NT2/D1 (cell line): ENCODE measurements around the gene RALB.

Experiments
- DNase-seq: peaks from one replicate; pipeline ENCODE4 v3.0.0-alpha.2; 2011; ENCODE audit warnings: low read depth, low spot score
- H3K27me3 ChIP-seq: 2 replicates; pipeline ENCODE4 v1.6.0; 2011; ENCODE audit warnings: mild to moderate bottlenecking; ENCODE audit not compliant: insufficient read length, insufficient read depth
- H3K36me3 ChIP-seq: 2 replicates; pipeline ENCODE4 v1.6.1; 2011; ENCODE audit warnings: mild to moderate bottlenecking, low read length, mixed read lengths; ENCODE audit not compliant: insufficient read depth, insufficient read length
- H3K4me1 ChIP-seq: 2 replicates; pipeline ENCODE4 v1.5.1; 2011; ENCODE audit not compliant: insufficient read depth, insufficient read length
- H3K4me3 ChIP-seq: 2 replicates; pipeline ENCODE4 v1.5.1; 2011; ENCODE audit warnings: low read depth; ENCODE audit not compliant: insufficient read length
- H3K9ac ChIP-seq: 2 replicates; pipeline ENCODE4 v1.6.0; 2011; ENCODE audit warnings: low read depth; ENCODE audit not compliant: insufficient read length
- H3K9me3 ChIP-seq: 2 replicates; pipeline ENCODE4 v1.5.1; 2011; ENCODE audit warnings: mild to moderate bottlenecking, low read length; ENCODE audit not compliant: insufficient read depth
- SUZ12 ChIP-seq: IDR thresholded peaks from 2 replicates; pipeline ENCODE4 v1.6.1; 2011; ENCODE audit not compliant: insufficient read length, insufficient read depth; ENCODE audit errors: extremely low read depth
- YY1 ChIP-seq: IDR thresholded peaks from 2 replicates; pipeline ENCODE4 v1.6.1; 2011; ENCODE audit not compliant: insufficient read length, insufficient read depth
- ZNF274 ChIP-seq: IDR thresholded peaks from 2 replicates; pipeline ENCODE4 v1.6.1; 2011; ENCODE audit warnings: mild to moderate bottlenecking, low read depth, low read length

RALB gene, protein sequence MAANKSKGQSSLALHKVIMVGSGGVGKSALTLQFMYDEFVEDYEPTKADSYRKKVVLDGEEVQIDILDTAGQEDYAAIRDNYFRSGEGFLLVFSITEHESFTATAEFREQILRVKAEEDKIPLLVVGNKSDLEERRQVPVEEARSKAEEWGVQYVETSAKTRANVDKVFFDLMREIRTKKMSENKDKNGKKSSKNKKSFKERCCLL

GRCh38 chr2:120252225-120253020 lies at the start of gene RALB:
Gene RALB (plus strand): TSS chr2:120252852. CDS start chr2:120278665, 25,813 bp downstream.
- Histone ChIP-seq H3K36me3 (no peaks in the 10 kb centered on the region), H3K27me3 (peaks cover 55% of the 10 kb centered on the region), H3K9ac (peak within 1 kb of the TSS; percentile 85), H3K4me3 (peak within 1 kb of the TSS; percentile 75), H3K4me1 (peaks cover 5% of the 10 kb centered on the region), H3K9me3 (no peaks in the 10 kb centered on the region)
- peak; percentile 99 for DNase-seq
- TF ChIP-seq SUZ12 (no peak), ZNF274 (no peak)

GRCh38 chr2:120203251-120204021 lies 49.2 kb upstream of the RALB start:
- no peaks in the 10 kb centered on the region for H3K36me3 ChIP-seq
- H3K27me3 ChIP-seq = no peaks in the 10 kb centered on the region
- no peak overlapping the region for H3K4me3 ChIP-seq
- TF ChIP-seq SUZ12 (no peak), YY1 (no peak), ZNF274 (no peak)
- no peak for DNase-seq
- peaks cover 19% of the 10 kb centered on the region for H3K4me1 ChIP-seq
- H3K9me3 ChIP-seq = 0 out of 2 replicates have a peak, but pooled peaks cover under 1% of the 10 kb centered on the region
- peak overlapping the region; percentile 26 for H3K9ac ChIP-seq

DNA sequence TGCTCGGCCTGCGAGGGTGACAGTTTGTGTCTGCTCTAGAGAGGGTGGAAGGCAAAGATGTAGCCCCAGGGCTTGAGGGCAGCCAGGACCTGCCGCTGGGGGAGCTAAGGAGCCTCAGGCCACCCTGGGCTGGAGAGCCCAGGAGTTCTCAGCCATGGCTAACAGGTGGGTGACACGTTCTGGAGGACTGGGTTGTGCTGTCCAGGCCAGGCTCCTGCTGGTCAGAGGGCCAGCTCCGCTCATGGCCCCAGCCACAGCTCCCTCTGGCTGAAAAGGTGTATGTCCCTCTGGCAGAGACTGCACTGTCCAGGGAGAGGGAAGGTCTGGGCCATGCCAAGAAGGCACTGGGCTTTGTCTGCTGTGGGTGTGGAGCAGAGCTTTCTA lies 48.6 kb upstream of the RALB start:
- H3K9me3 ChIP-seq = no peaks in the 10 kb centered on the region
- TF ChIP-seq YY1 (no peak), SUZ12 (no peak), ZNF274 (no peak)
- no peak for DNase-seq
- H3K27me3 ChIP-seq = no peaks in the 10 kb centered on the region
- peak overlapping the region; percentile 26 for H3K9ac ChIP-seq
- no peak overlapping the region for H3K4me3 ChIP-seq
- peaks cover 19% of the 10 kb centered on the region for H3K4me1 ChIP-seq
- H3K36me3 ChIP-seq = no peaks in the 10 kb centered on the region

DNA sequence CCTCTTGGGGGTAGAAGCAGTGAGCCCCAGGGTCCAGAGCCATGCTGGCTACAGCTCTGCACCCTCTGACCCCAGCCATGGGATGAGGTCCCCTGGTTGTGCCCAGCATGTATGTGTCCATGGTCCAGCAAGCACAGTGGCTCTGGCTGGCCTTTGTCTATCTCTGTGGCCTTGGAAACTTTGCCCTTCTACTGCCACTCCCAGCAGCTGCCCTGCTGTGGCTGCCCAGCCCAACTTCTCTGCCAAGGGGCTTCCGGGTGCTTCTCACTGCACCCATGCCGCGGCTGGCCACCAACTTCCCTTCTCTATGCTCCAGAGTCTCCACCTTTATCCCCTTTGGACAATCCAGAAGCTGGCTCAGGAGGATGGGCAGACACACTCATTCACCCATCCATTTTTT lies 48.2 kb upstream of the RALB start:
- DNase-seq = no peak
- no peaks in the 10 kb centered on the region for H3K36me3 ChIP-seq
- no peak for TF ChIP-seq ZNF274
- no peak for TF ChIP-seq YY1
- no peak for TF ChIP-seq SUZ12

DNA sequence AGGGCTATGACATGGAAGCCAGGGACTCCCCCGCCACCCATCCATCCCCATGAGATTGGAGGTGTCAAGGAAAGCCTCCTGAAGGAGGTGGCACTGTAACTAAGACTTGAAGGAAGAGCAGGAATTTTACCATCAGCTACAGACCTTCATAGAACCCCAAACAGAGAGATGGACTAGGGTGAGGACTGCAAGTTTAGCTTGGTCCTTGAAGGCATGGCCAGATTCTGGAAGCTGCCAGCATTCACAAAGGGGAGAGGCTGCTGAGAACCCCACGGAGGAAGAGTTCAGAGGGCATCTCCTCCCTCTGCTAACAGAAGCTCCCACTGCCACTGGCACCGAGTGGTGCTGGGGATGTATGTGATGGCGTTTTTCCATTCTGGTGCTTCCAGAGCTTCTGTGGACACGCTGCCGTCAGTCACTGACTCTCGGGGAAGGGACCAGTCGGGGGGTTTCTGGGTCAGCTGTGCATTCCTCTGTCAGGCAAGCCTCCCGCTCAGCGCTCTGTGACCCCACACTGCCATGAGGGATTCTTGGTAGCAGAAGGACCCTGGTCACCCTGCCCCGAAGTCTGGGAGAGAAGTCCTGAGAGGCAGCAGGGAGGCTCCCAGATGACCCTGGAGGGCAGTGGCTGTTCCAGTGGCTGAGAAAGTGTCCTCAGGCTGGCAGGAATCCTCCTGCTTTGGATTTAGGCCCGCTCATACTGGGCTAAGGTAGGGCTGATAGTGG lies 47.5 kb upstream of the RALB start:
- no peaks in the 10 kb centered on the region for H3K27me3 ChIP-seq
- TF ChIP-seq ZNF274 (no peak), YY1 (no peak), SUZ12 (no peak)
- no peaks in the 10 kb centered on the region for H3K36me3 ChIP-seq
- no peak overlapping the region for H3K9ac ChIP-seq
- no peak for DNase-seq
- no peak overlapping the region for H3K4me3 ChIP-seq
- H3K4me1 ChIP-seq = peaks cover 19% of the 10 kb centered on the region
- no peaks in the 10 kb centered on the region for H3K9me3 ChIP-seq

More for the DNA sequence above, 48.2 kb upstream of the RALB start:
- Histone ChIP-seq H3K9ac (no peak overlapping the region), H3K9me3 (no peaks in the 10 kb centered on the region), H3K4me3 (no peak overlapping the region), H3K27me3 (no peaks in the 10 kb centered on the region), H3K4me1 (peaks cover 19% of the 10 kb centered on the region)

DNA sequence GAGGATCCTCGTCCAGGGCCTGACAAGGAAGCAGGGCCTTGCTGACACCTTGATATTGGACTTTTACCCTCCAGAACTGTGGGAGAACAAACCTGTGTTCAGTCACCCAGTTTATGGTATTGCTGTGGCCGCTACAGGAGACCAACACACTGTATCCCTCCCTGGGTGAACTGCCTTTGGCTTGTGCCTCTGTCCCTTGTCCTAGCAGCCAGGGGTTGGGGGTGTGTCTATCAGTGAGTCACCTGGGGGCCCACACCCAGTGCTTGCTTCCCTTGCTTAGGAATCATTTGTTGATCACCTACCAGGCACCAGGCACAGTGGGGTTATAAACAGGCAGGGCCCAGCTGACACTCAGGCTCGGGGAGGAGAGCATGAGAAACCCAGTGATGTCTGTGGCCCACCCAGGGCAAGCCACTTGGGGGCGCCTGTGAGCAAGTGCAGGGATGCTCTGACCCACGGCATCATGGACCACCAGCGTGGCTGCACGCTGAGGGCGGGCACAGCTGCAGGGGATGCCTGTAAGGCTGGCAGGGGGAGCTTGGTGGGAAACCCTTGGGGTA lies 46.5 kb upstream of the RALB start:
- Histone ChIP-seq H3K4me3 (no peak overlapping the region), H3K4me1 (peaks cover 19% of the 10 kb centered on the region), H3K9ac (no peak overlapping the region), H3K36me3 (no peaks in the 10 kb centered on the region), H3K9me3 (no peaks in the 10 kb centered on the region), H3K27me3 (no peaks in the 10 kb centered on the region)
- peak; percentile 25 for DNase-seq
- TF ChIP-seq ZNF274 (no peak), YY1 (no peak), SUZ12 (no peak)
